ENCODE results near the gene L3HYPDH.
A peak's percentile ranks its signal among the peaks of the same experiment; 100 is the strongest.
"Not testable (repeated sequence)": the region's sequence is repeated elsewhere in the genome, so short reads cannot be mapped to it uniquely, and the experiment has no call there.

L3HYPDH gene

GRCh38 chr14:59475709-59476108, 8.5 kb downstream of the L3HYPDH start:
- no peak for DNase-seq

- DNase-seq, result no peak
Measured at GRCh38 chr14:59474172-59474571, 10.0 kb downstream of the L3HYPDH start.

GRCh38 chr14:59465316-59466135, 18.7 kb downstream of the L3HYPDH start, which contains the start of gene GPR135:
GPR135 (minus strand) TSS chr14:59465380; CDS start chr14:59465226, 154 bp downstream.
- DNase-seq, result no peak

- peak; percentile 51 to 57 for DNase-seq
Measured at GRCh38 chr14:59464486-59465315, 19.5 kb downstream of the L3HYPDH start.

GRCh38 chr14:59463787-59464485, 20.3 kb downstream of the L3HYPDH start:
- no peak for DNase-seq

- DNase-seq, result no peak
Measured at GRCh38 chr14:59461891-59462290, 22.3 kb downstream of the L3HYPDH start.

GRCh38 chr14:59460378-59460777, 23.8 kb downstream of the L3HYPDH start:
- DNase-seq, result no peak

- DNase-seq, result no peak
Measured at GRCh38 chr14:59458486-59458885, 25.7 kb downstream of the L3HYPDH start.

- DNase-seq, result no peak
Measured at GRCh38 chr14:59455411-59455810, 28.8 kb downstream of the L3HYPDH start.

- DNase-seq, result no peak
Measured at GRCh38 chr14:59454139-59454538, 30.1 kb downstream of the L3HYPDH start.

GRCh38 chr14:59451849-59452248, 32.4 kb downstream of the L3HYPDH start:
- no peak for DNase-seq

- no peak for DNase-seq
Measured at GRCh38 chr14:59450716-59451115, 33.5 kb downstream of the L3HYPDH start.

GRCh38 chr14:59448673-59449072, 35.5 kb downstream of the L3HYPDH start:
- not testable (repeated sequence) for DNase-seq

- no peak for DNase-seq
Measured at GRCh38 chr14:59439256-59439965, 44.8 kb downstream of the L3HYPDH start.

GRCh38 chr14:59438195-59438647, 46.0 kb downstream of the L3HYPDH start:
- DNase-seq, result no peak

GRCh38 chr14:59435987-59436386, 48.2 kb downstream of the L3HYPDH start:
- DNase-seq, result no peak

GRCh38 chr14:59435101-59435500, 49.1 kb downstream of the L3HYPDH start:
- no peak for DNase-seq

- DNase-seq, result no peak
Measured at GRCh38 chr14:59429790-59430189, 54.4 kb downstream of the L3HYPDH start.

- DNase-seq, result no peak
Measured at GRCh38 chr14:59428581-59429012, 55.6 kb downstream of the L3HYPDH start.

GRCh38 chr14:59427653-59428580, 56.3 kb downstream of the L3HYPDH start:
- DNase-seq, result peak in 1 of 2 experiments; percentile 35

- DNase-seq, result no peak
Measured at GRCh38 chr14:59425322-59425935, 58.8 kb downstream of the L3HYPDH start.
